GM19328 (cell line): ENCODE measurements around the gene ZFP42.
"Not testable (repeated sequence)": the region's sequence is repeated elsewhere in the genome, so short reads cannot be mapped to it uniquely, and the experiment has no call there.

Source experiments
- ATAC-seq: cut with Tn5 transposase; IDR thresholded peaks from one replicate; pipeline ENCODE4 v1.9.1; 2021; ENCODE audit warnings: mild to moderate bottlenecking, moderate library complexity; ENCODE audit not compliant: unreplicated experiment

ZFP42 gene

GRCh38 chr4:188021548-188022249, 26.1 kb downstream of the ZFP42 start:
- ATAC-seq, result no peak

- ATAC-seq, result no peak
Measured at GRCh38 chr4:188023682-188024081, 28.1 kb downstream of the ZFP42 start.

- no peak for ATAC-seq
Measured at GRCh38 chr4:188025476-188025875, 29.9 kb downstream of the ZFP42 start.

GRCh38 chr4:188029114-188029513, 33.5 kb downstream of the ZFP42 start:
- no peak for ATAC-seq

GRCh38 chr4:188030401-188030800, 34.8 kb downstream of the ZFP42 start:
- no peak for ATAC-seq

- no peak for ATAC-seq
Measured at GRCh38 chr4:188031751-188032150, 36.2 kb downstream of the ZFP42 start.

GRCh38 chr4:188032170-188032569, 36.6 kb downstream of the ZFP42 start:
- no peak for ATAC-seq

- no peak for ATAC-seq
Measured at GRCh38 chr4:188032583-188032982, 37.0 kb downstream of the ZFP42 start.

- no peak for ATAC-seq
Measured at GRCh38 chr4:188037003-188037713, 41.6 kb downstream of the ZFP42 start.

- no peak for ATAC-seq
Measured at GRCh38 chr4:188041721-188042120, 46.1 kb downstream of the ZFP42 start.

- no peak for ATAC-seq
Measured at GRCh38 chr4:188042191-188042590, 46.6 kb downstream of the ZFP42 start.

GRCh38 chr4:188043154-188043553, 47.6 kb downstream of the ZFP42 start:
- ATAC-seq, result no peak

- ATAC-seq, result not testable (repeated sequence)
Measured at GRCh38 chr4:188045461-188045860, 49.9 kb downstream of the ZFP42 start.

GRCh38 chr4:188046657-188047056, 51.1 kb downstream of the ZFP42 start:
- ATAC-seq, result no peak

- ATAC-seq, result no peak
Measured at GRCh38 chr4:188053302-188053701, 57.7 kb downstream of the ZFP42 start.
